GM12872 (cell line): Measurements from ENCODE around the gene FBXL13.

ENCODE experiments used
- TF ChIP-seq, protein P1 (sequence below): IDR thresholded peaks from 3 replicates; pipeline ENCODE4 v1.5.1; 2011; ENCODE audit warnings: low read depth, mild to moderate bottlenecking, low read length, moderate library complexity; ENCODE audit not compliant: insufficient read depth

The FBXL13 gene

DNA sequence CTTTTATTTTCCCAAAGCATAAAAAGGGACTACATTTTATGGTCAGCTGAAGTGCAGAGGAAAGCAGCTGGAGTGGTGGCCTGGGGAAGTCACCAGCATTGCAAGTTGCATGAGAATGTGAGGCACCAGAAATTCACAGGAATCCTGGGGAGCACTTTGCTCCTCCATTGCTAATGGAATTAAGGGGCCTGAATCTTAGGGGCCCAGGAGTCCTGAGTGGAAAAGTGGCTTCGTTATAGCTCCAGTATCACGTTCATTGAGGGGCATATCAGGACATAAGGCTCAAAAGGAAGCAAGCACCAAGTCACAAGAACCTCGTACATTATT is 214.8 kb downstream of the FBXL13 start:
- TF ChIP-seq, protein P1, sequence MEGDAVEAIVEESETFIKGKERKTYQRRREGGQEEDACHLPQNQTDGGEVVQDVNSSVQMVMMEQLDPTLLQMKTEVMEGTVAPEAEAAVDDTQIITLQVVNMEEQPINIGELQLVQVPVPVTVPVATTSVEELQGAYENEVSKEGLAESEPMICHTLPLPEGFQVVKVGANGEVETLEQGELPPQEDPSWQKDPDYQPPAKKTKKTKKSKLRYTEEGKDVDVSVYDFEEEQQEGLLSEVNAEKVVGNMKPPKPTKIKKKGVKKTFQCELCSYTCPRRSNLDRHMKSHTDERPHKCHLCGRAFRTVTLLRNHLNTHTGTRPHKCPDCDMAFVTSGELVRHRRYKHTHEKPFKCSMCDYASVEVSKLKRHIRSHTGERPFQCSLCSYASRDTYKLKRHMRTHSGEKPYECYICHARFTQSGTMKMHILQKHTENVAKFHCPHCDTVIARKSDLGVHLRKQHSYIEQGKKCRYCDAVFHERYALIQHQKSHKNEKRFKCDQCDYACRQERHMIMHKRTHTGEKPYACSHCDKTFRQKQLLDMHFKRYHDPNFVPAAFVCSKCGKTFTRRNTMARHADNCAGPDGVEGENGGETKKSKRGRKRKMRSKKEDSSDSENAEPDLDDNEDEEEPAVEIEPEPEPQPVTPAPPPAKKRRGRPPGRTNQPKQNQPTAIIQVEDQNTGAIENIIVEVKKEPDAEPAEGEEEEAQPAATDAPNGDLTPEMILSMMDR, result no peak

DNA sequence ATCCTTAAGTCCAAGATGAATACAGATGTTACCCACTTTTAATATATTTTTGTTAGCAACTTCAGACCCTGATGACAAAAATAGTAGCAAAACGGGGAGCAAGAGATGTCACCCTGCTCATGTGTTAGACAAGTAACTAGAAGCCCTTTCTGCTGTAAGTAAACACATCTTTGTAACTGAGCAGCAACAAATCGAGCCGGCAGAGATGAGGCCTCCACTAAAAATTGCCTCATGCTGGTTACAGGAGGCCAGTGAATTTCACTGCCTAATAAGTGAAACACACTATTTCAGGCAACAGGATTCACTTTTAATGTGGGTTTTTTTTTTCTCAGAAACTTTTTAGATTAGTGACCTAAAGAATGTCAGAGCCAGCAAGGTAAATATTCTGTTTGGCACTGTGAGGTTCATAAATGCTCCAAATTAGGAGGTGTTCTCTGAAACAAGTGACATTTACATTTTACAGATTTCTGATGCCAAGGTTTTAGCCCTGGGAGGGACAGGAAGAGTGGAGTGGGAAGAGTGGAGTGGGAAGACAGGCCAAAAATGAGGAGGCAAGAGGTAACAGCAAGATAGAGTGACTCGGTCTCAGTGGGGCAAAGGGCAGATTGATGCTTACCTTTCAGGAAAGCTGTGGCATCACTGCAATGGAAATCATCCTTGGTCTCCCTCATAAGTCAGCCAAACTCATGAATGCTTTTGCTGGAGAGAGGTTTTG is 215.4 kb downstream of the FBXL13 start:
- TF ChIP-seq, protein P1, result no peak

DNA sequence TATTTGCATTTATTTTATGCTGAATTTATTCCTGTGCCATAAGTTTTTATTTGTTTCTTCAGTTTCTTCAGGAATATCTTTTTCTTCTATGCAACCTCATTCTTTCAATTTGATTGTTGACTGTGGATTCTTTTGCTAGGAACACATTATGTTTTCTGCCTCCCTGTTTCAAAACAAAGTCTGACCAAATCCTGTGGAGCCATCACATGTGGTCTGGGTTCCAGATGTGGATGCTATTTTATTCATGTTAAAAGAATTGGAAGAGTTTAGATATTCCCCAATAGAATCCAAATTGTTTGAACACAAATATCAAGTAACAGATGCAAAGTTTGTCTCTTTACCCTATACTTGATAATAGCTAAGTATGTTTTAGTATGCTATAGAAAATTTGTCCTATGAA is 218.6 kb downstream of the FBXL13 start:
- TF ChIP-seq, protein P1, result no peak

DNA sequence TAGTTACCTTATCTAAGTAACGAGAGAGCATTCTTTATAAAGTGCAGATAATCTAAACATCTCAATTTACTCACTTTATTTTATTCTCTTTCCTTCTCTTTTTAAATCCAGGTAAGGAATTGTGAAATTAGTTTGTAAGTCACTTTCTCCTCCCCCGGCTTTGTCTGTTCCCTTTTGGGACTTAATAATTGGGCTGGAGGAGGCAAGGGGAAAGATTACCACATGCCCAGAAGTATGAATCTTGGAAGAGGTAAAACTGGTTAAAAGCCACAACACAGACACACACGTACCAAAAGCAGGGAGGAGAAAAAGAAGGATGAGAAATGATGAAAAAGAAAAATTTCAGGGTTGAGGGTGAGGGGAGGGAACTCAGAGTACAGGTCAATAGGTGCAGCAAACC is 225.1 kb downstream of the FBXL13 start:
- TF ChIP-seq, protein P1, result no peak

DNA sequence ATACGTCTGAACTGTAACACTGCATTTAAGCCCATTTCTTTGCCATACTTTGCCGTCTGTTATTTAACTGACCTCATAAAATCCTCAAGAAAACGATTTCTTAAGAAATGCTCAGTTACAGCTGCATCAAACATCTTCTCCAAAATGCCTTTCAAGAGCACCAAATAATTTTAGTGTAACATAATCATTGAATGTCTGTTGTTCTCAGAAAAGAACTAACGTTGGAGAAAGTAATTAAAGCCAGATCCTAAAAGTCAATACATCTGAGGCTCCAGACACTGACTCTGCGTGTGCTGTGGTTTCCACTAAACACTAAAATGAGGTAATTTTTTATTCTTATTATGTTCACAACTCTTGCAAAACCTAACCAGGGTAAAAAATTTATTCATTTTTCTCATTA is 225.5 kb downstream of the FBXL13 start:
- TF ChIP-seq, protein P1, result no peak

DNA sequence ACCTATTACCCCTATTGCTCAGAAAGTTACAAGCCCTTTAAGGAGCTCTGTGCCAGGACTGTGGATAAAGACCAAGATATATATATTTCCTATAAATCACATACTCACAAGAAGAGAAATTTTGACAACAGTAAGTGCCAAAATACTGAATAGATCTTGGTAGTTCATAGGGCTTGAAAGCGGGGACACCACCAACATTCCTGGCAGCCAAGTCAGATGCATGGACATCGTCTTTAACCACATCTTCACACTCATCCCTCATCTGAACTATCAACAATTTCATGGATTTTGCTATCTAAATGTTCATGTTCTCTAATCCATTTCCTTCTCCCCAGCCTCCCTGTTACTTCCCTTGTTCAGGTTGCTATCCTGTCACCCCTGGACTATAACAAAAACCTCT is 229.2 kb downstream of the FBXL13 start:
- TF ChIP-seq, protein P1, result no peak

DNA sequence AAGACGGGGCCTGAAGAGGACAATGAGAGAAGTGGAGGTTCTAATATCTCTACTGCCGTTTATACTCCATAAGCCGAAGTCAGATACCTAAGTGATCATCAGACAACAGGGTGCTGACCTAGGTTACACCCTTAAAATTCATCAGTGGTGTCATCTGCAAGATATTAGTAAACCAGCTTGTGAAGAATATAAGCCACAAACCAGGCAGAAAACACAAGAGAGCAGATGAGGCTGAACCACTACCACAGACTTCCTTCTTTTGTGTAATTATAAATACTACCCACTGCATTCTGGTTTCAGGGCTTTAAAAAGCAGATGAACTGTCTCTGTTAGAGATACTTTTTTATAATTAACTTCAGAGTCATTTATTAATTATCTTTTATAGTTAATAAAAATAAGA is 230.7 kb downstream of the FBXL13 start:
- TF ChIP-seq, protein P1, result no peak
